NCI-H82 treated with DMSO at 0.1 percent for 48 hours (cell line): Measurements from ENCODE around the gene HOXC10.

Experiments used
- DNase-seq: peaks from one replicate; lab custom pipeline; 2025; ENCODE audit not compliant: unreplicated experiment; lab: John Stamatoyannopoulos, UW

Gene HOXC10

DNA sequence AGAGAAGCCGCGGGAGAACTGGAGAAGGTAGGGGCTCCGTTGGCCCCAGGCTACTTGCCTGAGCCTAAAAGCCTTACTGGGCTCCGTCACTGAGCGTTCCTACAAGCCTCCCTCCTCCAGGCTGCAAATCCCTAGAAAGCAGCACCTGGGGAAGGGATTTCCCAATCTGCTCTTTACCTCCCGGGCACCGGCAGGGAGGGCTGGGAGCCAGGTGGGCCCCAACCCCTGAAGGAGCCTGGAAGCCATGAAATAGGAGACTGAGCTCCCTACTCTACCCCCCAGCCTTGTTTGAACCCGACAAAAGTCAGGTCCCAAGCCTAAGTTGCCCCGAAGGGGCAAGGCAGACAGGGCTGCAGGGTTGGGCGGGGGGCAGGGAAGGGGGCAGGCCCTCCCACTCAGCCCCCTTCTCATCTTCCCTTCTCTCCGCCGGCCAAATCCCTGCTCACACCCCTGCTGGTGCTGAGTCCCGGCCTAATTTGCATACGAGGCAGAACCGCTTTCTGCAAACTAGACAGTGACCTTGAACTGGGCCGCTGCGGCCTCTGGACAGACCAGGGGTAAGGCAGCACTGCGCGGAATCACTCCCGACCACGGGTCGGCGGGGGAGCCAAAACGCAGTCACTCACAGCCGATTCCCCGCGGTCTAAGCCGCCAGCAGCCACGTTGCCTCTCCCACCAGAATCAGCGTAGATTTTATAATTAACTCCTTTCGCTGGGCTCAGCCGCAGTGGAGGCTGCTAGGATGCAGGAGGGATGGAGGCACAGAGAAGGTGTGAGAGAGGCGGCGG, 34.0 kb upstream of the HOXC10 start:
- DNase-seq = no peak

DNA sequence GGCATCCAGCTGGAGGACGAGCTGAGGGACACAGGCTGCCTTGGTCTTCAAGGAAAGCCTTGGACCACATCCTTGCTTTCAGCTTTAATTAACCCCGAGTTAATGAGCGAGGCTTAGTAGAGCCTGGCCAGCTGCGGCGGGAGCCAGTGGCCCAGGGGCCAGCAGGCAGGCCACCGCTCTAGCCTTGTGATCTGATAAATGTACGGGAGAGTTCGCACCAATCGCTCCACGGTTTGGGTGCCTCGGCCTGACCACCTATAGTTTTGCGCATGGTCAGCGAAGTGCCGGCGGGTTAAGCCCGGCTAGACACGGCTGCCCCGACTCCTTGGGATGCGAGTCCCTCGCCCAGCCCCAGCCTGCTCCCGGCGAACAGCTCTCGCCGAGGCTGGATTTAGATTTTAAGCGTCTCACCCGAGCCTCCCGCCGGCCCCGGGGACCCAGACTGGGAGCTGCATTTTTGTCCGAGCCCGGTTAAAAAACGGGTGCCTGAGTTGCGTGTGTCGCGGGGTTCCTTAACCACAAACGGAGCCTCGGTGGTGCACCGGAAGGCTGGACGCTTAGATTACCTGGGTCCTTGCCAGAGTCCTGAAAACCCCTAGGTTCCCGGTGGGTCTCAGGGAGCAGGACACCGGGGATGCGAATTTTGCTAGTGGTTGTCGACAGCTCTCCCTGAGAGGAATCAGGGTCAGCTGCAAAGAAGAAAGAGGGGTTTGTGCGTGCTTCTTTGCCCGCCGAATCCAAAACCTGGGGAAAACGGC, 33.2 kb upstream of the HOXC10 start:
- DNase-seq = no peak

DNA sequence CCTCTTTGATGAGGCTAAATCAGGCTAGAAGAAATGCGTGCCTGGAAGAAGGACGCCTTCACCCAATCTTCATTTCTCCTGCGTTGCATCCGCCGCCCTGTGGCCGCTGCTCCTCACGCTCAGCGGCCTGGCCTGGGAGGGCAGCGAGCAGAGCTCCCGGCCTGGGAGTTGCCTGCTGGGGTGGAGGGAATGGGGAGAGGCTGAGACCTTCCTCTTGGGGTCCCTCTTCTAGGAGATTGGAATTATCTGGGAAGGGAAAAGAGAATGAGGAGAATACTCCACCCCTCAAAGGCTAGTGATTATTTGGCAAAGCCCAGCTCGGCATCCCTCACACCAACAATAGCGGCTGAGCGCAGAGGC, 32.6 kb upstream of the HOXC10 start:
- DNase-seq = no peak

DNA sequence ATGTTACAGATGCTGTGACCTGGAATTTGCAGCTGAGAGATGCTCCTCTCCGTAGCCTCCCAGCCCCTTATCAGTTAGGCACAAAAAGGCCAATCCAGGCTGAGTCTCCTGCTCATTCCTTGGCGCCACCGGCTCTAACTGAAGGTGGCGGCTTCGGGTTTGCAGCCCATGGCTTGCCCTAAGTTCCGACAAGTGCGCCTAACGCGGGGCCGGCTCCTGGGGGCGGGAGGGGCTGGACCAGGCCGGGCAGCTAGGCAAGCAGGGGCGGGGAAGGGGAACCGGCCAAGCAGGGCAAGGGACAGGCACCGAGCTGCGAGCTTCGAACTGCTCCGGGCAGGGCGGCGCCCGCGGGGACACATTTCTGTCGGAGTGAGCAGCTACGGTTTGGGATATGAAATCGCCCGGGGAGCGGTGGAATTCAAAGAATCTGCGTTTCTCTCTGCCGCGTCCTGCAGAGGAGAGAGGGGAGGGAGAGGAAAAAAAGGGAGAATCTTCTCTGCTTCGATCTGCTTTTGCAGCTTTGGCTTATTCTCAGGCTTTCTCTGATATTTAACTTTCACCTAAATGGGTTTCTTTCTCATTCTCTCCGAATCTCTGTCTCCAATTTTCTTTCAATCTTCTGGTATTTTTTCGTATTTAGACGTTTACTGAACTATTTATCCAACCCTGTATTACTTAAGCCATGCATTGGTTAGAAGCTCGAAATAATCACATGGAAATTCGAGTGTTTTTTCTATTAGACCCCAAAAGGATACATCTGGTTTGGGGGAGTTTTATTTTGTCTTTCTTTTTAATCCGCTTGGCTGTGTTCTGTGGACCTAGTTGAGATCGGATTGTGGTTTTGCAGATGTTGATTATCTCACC, 31.8 kb upstream of the HOXC10 start:
- no peak for DNase-seq

DNA sequence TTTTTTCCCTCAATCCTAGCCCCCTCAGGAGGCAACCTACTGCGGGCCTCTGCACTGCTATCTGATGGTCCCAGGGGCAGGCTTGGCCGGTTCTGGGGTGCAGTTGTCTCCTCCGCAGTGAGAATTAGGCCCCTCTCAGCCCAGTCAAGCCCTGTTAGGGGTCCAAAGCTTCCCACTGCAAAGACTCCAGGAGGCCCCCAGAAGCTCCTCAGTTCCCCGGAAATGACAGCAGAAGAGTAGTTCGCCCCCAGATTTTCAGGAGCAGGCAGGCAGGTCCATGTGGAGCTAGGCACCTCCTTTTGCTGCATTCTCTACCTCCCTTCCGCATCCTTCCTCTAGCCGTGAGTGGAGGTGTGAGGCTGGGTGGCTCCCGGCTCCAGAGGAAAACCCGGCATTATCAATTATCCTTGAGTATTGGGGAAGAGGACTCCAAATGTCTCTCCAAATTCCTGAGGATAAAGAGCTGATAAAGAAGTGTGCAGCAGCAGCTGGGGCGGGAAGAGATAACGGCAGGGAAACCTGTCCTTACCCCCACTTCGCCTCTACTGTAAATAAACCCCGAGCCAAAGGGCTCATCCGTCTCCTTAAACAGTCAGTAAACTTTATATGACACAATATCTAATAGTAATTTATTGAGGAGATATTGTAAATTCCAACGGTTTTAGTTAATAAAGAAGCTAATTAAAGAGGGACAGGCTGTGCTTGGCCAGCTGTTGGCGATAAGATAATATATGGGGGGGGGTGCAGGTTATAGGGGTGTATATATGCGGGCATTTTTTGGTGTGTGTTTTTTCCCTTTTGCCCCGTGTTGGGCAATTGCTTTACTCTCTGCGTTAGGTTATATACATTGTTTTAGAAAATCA, 30.9 kb upstream of the HOXC10 start:
- DNase-seq = no peak

DNA sequence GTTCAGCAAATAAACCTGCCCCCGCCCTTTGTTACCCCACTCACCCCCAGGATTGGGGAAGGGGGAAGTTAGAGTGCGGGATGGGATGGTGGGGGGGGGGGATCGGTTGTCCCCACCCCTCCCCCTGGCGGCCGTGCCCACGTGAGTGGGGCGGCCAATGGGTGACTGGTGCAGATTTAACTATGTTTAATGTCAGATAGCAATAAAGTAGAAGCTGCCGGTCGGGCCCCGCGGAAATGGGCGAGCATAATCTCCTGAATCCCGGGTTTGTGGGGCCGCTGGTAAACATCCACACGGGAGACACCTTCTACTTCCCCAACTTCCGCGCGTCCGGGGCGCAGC, 30.3 kb upstream of the HOXC10 start, which contains the start of gene HOXC12:
Gene HOXC12, plus strand, starts transcription at position 210 of the 342 bp plus-strand sequence. Its CDS starts 27 bp downstream, at position 237.
- no peak for DNase-seq

DNA sequence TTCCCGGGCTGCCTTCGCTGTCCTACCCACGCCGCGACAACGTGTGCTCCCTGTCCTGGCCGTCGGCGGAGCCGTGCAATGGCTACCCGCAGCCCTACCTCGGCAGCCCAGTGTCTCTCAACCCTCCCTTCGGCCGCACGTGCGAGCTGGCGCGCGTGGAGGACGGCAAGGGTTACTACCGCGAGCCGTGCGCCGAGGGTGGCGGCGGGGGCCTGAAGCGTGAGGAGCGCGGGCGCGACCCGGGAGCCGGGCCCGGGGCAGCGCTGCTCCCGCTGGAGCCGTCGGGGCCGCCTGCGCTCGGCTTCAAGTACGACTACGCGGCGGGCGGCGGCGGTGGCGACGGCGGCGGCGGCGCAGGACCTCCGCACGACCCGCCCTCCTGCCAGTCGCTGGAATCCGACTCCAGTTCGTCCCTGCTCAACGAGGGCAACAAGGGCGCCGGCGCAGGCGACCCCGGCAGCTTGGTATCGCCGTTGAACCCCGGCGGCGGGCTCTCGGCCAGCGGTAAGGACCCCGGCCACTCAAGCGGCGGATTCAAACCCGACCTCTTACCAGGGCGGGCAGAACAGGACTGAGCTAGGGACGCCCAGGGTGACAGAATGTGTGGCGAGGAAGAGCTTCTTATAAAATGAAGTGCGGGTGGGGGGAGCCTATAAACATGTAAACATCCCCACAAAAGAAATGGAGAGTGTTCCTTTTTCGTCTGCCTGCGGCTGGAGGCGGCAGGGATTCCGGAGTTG, 29.7 kb upstream of the HOXC10 start:
- no peak for DNase-seq

DNA sequence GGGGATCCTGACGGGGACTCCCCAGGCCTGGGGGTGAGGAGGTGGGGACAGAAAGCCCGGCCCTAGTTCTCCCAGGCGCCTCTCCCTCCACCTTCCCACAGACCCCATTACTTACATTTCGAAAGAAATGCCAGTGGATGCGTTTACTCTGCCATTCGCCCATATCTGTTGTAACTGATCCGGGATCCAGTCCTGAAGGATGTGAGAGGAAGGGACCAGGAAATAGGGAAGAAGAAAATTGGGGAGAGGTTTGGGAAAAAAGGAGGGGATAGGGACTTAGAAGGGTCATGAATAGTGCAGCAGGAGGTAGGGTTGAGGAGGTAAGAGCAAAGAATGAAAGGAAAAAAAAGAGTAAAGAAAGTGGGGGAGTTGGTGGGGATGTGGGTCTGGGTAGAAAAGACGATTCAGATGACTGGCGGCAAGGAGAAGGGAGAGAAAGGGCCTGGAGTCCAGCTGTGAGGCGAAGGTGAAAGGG, 29.1 kb upstream of the HOXC10 start:
- no peak for DNase-seq

DNA sequence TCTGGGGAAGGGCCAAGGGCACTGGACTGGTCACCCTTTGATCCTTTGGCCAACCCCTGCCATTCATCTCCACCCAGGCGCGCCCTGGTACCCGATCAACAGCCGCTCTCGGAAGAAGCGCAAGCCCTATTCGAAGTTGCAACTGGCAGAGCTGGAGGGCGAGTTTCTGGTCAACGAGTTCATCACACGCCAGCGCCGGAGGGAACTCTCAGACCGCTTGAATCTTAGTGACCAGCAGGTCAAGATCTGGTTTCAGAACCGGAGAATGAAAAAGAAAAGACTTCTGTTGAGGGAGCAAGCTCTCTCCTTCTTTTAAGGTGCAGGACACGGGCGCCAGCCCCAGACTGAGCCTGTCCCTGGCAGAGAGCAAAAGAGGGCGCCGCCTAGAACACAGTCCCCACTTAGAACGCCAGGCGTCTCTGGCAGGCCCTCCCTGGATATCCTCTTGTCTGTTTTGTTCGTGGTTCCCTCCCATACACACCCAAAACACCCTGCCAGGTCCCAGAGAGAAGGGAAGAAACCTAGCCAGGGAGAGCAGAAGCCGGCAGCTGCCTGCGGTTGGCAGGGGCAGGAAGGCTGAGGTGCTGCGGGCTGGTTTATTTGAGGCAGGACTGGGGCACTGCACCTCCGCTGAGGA, 28.6 kb upstream of the HOXC10 start:
- DNase-seq = no peak

DNA sequence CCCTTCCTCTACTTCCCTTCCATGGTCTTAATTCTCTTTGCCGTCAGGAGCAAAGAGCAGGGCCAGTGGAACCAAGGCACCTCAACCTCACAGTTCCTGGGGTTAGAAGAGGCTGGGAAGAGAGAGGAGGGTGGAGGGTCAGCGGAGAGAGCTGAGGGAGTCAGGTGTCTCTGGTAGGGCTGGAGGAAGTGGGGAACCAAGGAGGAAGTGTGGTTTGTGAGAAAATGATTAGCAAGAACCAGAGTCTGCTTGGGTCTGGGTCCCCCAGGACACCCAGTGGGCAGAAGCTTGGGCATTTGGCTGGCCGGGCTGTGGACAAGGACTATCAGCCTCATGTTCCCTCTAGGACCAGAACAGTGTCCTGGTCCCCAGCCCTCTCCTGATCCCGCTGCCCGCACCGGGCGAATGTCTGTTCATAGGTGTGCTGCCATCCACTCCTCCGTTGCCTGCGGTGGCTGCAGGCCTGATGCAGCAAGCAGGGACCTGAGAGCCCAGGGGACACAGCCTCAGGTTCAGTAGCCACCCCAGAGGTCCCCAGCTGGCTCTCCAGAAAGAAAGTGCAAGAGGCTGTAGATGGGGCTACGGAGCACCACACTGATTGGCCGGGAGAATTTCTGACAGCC, 27.9 kb upstream of the HOXC10 start:
- DNase-seq = no peak

DNA sequence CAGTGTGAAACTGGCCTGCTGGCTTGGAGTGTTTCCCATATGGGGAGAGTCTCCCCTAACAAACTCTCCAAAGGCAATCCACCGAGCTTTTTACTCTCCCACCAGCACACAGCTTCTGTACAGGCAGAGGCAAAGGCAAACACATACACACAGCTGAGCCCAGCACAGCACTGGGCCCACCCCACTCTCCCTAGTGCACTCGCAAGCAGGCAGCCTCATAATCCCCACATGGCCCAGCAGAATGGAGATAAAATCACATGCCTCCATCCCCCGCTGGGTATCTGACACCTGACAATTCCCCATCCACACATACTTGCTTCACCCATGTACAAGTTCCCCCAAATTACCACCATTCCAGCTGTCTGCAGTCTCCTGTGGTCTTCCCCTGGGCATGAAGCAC, 26.8 kb upstream of the HOXC10 start:
- DNase-seq = no peak

DNA sequence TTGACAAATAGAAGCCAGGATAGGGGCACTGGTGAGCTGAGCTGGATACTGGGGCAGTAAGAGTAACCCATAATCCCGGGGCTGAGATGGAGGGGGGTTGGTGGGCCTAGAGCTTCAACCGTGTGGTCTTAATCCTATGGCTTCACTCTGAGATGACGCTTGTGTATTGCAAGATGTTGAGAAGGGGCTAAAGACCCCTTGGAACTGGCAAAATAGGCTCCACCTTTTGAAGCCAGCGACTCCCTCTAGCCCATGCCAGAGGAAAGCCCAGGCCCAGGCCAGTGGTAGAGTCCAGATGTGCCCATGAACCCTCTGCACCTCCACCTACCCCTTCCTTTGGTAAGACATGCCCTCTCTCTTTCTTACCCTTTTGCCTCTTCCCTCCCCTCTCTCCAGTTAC, 25.6 kb upstream of the HOXC10 start:
- DNase-seq = no peak

DNA sequence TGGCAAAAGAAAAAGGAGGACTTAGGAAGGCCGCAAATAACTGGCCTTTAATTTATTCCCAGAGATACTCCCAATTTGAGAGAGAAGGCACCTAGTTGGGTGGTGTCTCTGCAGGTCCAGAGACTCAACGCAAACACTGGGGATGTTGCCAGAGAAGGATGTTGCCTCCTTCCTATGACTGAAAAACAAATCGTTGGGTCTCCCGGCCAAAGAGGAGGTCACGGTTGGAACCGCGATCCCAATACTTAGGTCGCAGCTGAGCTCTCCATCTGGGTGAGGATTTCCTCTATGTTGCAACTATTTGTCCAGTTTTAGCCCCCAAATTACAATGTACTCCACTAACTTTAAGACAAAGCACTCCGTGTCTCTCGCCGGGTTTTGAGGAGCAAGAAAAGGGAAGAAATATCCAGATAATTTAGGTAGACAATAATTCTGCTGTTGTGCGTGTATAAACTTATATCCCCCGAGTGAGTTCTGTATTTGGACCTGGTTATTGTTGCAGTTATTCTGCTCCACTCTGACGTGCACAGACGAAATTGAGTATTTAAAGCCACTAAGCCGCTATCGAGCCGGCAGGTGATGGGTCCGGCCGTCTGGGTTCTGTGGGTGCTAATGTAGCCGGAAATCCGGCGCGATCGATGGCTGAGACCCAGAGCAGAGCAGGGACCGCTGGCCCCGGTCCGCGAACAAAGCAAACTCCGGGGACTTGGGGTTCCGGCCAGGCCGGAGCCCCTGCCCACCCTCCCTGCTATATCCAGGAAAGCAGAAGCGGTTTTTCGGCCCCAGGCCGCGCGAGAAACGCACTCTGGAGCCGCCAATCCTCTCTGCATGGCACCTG, 24.5 kb upstream of the HOXC10 start:
- no peak for DNase-seq

DNA sequence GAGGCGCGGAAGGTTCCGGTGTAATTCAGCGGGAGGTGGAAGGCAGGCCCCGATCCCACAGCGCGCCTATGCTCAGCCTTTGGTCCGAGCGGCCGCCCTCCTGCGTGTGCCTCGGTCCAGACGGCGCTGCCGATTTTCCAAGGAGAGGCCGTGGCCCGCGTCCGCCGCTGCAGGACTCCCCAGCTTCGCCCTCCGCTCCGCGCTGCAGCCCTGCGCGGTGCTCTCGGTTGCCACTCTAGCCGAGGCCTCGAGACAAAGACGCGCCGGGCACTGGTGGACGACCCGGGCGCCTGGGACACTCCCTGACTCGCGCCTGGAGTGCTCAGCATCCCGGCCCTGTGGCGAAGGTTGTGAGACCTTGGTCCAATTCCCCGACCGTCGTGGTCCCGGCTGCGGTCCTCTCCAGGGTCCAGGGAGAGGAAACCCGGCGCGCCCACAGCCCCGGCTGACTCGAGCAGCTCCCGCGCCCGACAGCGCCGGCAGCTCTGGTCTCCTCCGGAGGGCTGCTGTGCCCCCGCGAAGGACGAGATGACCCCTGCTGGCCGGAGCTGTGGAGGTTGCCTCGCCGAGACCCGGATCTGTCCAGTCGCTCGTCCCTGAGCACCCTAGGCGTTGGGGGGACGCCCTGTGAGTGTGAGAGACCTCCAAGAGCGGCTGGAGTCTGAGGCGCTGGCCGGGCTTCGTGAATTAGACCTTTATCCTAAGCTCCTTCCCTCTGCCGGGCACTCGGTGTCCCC, 23.8 kb upstream of the HOXC10 start:
- DNase-seq = no peak

DNA sequence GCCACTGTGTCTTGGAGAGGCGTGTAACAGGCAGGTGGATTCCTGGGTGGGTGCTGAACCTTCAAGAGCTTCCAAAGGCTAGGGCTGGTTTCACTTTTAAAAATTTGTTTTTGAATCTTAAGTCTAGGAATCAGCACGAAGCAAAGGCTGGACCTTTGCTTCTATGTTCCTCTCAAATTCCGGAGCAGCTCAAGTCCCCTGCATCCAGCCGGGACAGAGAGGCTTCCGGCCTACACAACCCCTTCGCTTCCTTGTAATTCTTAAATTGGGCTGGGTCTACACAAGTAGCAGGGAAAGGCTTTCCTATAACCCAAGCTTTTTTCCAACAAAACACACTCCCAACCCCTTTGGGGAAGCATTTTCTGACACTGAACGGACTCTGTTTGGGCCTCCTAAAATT, 21.9 kb upstream of the HOXC10 start:
- no peak for DNase-seq

DNA sequence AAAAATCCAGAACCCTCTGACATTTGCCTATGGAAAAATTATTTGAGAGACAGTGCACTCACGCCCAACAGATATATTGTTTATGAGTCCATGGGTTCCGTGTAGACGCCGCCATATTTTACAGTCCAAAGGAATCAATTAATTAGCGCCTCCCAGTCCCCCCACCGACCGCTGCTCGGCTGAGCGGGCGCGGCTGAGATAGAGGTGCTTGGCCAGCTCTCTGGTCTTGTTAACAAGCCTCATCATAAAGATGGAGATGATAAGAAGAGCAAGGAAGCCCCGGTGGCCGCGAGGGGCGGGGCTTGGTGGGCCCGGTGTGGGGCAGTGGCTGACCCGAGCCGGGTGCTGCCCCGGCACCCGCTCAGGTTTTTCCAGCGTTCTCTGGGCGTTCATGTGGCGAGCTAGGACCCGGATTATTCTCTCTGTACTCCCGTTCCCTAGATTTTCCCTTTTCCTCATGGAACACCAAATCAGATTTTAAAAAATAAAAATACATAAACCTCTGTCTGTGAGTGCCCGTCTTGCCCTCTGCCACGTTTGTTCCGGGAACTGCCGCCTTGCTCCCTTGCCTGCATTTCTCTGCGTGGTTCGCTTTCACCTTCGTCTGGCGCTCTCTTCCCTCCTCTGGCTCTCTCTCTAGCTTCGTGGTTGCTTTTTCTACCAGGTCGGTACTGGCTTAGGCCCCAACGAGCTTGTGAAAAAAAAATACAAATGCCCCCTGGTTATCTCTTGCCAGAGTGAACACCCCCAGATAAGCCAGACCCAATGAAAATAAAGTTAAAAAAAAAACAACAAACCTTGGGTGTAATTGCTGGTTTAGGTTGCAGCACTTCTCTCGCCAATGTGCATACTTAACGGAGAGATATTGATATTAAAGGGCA, 21.3 kb upstream of the HOXC10 start:
- DNase-seq = no peak
